ACC112 (cell line): ENCODE data around the gene GNAS.
"Not testable (repeated sequence)": the region's sequence is repeated elsewhere in the genome, so short reads cannot be mapped to it uniquely, and the experiment has no call there.

Experiments used
- H2AFZ ChIP-seq: fragments of 200-600 bp; sonication (generic); one replicate; pipeline ENCODE4 v1.6.0; 2017; ENCODE audit warnings: antibody characterized with exemption, low read length; ENCODE audit not compliant: unreplicated experiment
- H3K27ac ChIP-seq: fragments of 200-600 bp; sonication (generic); 2 replicates; pipeline ENCODE4 v1.5.1; 2014; ENCODE audit warnings: low read depth, mild to moderate bottlenecking, antibody characterized with exemption, low read length, moderate library complexity
- H3K27me3 ChIP-seq: fragments of 200-600 bp; sonication (generic); 2 replicates; pipeline ENCODE4 v1.6.1; 2014; ENCODE audit warnings: mild to moderate bottlenecking, antibody characterized with exemption, low read length, moderate library complexity, mixed read lengths; ENCODE audit not compliant: insufficient read depth
- H3K36me3 ChIP-seq: fragments of 200-600 bp; sonication (generic); 2 replicates; pipeline ENCODE4 v1.6.1; 2016; ENCODE audit warnings: mild to moderate bottlenecking, antibody characterized with exemption, low read length, moderate library complexity, mixed read lengths; ENCODE audit not compliant: insufficient read depth
- H3K4me1 ChIP-seq: fragments of 200-600 bp; sonication (generic); one replicate; pipeline ENCODE4 v1.6.1; 2016; ENCODE audit warnings: low read length, mixed read lengths; ENCODE audit not compliant: insufficient read depth, unreplicated experiment, control insufficient read depth
- H3K4me3 ChIP-seq: fragments of 200-600 bp; sonication (generic); 2 replicates; pipeline ENCODE4 v1.5.1; 2014; ENCODE audit warnings: mild to moderate bottlenecking, low read depth, low read length
- H3K79me2 ChIP-seq: fragments of 200-600 bp; sonication (generic); one replicate; pipeline ENCODE4 v1.6.0; 2016; ENCODE audit warnings: low read length; ENCODE audit not compliant: control insufficient read depth, unreplicated experiment, insufficient read depth

Gene GNAS

GRCh38 chr20:58816957-58817651 is 35.4 kb upstream of the GNAS start:
- Histone ChIP-seq H3K27me3 (peaks cover 8% of the 10 kb centered on the region), H3K27ac (no peak overlapping the region), H3K79me2 (no peaks in the 10 kb centered on the region), H2AFZ (no peak overlapping the region), H3K4me1 (no peaks in the 10 kb centered on the region), H3K4me3 (no peak overlapping the region), H3K36me3 (no peaks in the 10 kb centered on the region)

- Histone ChIP-seq H2AFZ (no peak overlapping the region), H3K79me2 (no peaks in the 10 kb centered on the region), H3K36me3 (no peaks in the 10 kb centered on the region), H3K27ac (no peak overlapping the region), H3K4me3 (no peak overlapping the region), H3K27me3 (peaks cover 3% of the 10 kb centered on the region; the same call in 1 of the 2 replicates), H3K4me1 (no peaks in the 10 kb centered on the region)
Measured at GRCh38 chr20:58817748-58818147, 34.8 kb upstream of the GNAS start.

- no peaks in the 10 kb centered on the region for H3K36me3 ChIP-seq
- H3K27me3 ChIP-seq, result no peaks in the 10 kb centered on the region
- no peaks in the 10 kb centered on the region for H3K79me2 ChIP-seq
- no peak overlapping the region for H3K27ac ChIP-seq
- H2AFZ ChIP-seq, result no peak overlapping the region
- H3K4me1 ChIP-seq, result no peaks in the 10 kb centered on the region
- H3K4me3 ChIP-seq, result no peak overlapping the region
Measured at GRCh38 chr20:58818586-58819285, 33.8 kb upstream of the GNAS start.

- no peaks in the 10 kb centered on the region for H3K4me1 ChIP-seq
- H3K36me3 ChIP-seq, result no peaks in the 10 kb centered on the region
- no peak overlapping the region for H3K27ac ChIP-seq
- no peak overlapping the region for H2AFZ ChIP-seq
- H3K27me3 ChIP-seq, result no peaks in the 10 kb centered on the region
- H3K4me3 ChIP-seq, result no peak overlapping the region
- no peaks in the 10 kb centered on the region for H3K79me2 ChIP-seq
Measured at GRCh38 chr20:58819921-58820320, 32.6 kb upstream of the GNAS start.

- H3K27ac ChIP-seq, H2AFZ ChIP-seq, H3K4me1 ChIP-seq, H3K4me3 ChIP-seq, H3K27me3 ChIP-seq, H3K79me2 ChIP-seq, H3K36me3 ChIP-seq: not testable (repeated sequence)
Measured at GRCh38 chr20:58820515-58820914, 32.0 kb upstream of the GNAS start.

- H3K36me3 ChIP-seq, result no peaks in the 10 kb centered on the region
- no peaks in the 10 kb centered on the region for H3K4me1 ChIP-seq
- no peak overlapping the region for H3K4me3 ChIP-seq
- H3K79me2 ChIP-seq, result no peaks in the 10 kb centered on the region
- no peak overlapping the region for H3K27ac ChIP-seq
- no peaks in the 10 kb centered on the region for H3K27me3 ChIP-seq
- no peak overlapping the region for H2AFZ ChIP-seq
Measured at GRCh38 chr20:58822149-58822548, 30.4 kb upstream of the GNAS start.

GRCh38 chr20:58822748-58823730 is 29.5 kb upstream of the GNAS start:
- H2AFZ ChIP-seq, result no peak overlapping the region
- H3K27me3 ChIP-seq, result no peaks in the 10 kb centered on the region
- no peak overlapping the region for H3K27ac ChIP-seq
- H3K4me1 ChIP-seq, result no peaks in the 10 kb centered on the region
- no peak overlapping the region for H3K4me3 ChIP-seq
- no peaks in the 10 kb centered on the region for H3K36me3 ChIP-seq
- no peaks in the 10 kb centered on the region for H3K79me2 ChIP-seq

GRCh38 chr20:58824843-58825242 is 27.7 kb upstream of the GNAS start:
- H3K36me3 ChIP-seq, result no peaks in the 10 kb centered on the region
- H2AFZ ChIP-seq, result no peak overlapping the region
- no peaks in the 10 kb centered on the region for H3K79me2 ChIP-seq
- no peaks in the 10 kb centered on the region for H3K4me1 ChIP-seq
- H3K4me3 ChIP-seq, result no peak overlapping the region
- H3K27ac ChIP-seq, result no peak overlapping the region
- H3K27me3 ChIP-seq, result no peaks in the 10 kb centered on the region; the same call in 1 of the 2 replicates

- H3K4me1 ChIP-seq, result no peaks in the 10 kb centered on the region
- no peaks in the 10 kb centered on the region for H3K36me3 ChIP-seq
- H3K27ac ChIP-seq, result no peak overlapping the region
- H3K4me3 ChIP-seq, result no peak overlapping the region
- no peaks in the 10 kb centered on the region; the same call in 1 of the 2 replicates for H3K27me3 ChIP-seq
- no peak overlapping the region for H2AFZ ChIP-seq
- H3K79me2 ChIP-seq, result no peaks in the 10 kb centered on the region
Measured at GRCh38 chr20:58825450-58825849, 27.1 kb upstream of the GNAS start.

- Histone ChIP-seq H3K27ac (no peak overlapping the region), H3K4me3 (no peak overlapping the region), H3K36me3 (no peaks in the 10 kb centered on the region), H3K27me3 (no peaks in the 10 kb centered on the region; the same call in 1 of the 2 replicates), H3K79me2 (no peaks in the 10 kb centered on the region), H3K4me1 (no peaks in the 10 kb centered on the region), H2AFZ (no peak overlapping the region)
Measured at GRCh38 chr20:58826271-58826670, 26.2 kb upstream of the GNAS start.
